ENCODE measurements around the gene KSR2. TPM values are rescaled to one million over a fixed set of nuclear protein-coding genes. Genes with fewer than 3 reads are reported as not detected.

The KSR2 gene
- total RNA-seq, 1 donor from 2014 or later: 0.69 TPM

DNA sequence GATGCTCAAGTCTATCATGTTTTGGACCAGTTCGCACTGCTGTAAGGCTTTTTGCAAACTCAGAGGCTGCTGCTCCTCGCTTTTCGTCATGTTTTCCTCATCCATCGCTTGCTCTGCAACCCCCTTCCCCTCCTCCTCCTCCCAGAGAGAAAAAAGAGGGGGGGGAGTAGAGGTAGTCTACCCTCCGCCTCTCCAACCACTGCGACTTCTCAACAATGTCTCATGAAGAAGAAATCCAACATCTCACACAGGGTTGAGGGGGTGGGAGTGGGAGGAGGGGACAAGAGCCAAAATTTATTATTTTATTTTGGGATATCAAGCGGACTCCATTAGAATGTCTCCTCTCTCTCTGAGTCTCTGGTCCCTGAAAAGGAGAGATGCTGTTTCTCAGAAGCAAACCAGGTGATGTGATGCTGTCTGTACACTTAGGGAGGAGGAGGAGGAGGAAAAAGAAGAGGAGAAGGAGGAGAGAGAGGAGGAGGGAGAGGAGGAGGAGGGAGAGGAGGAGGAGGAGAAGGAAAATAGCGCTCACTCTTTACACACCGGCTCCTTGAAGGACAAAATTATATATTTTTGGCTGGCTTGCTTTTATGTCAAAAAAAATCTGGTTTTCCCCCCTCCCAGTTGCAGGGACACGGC lies 520 bp downstream of the KSR2 start:
- Mint-ChIP-seq H3K4me3 (peak overlapping the region; percentile 73), H3K9me3 (peaks cover 16% of the 10 kb centered on the region), H3K27me3 (ENCODE audit: low read depth) (peaks cover 79% of the 10 kb centered on the region), H3K4me1 (peaks cover 8% of the 10 kb centered on the region), H3K27ac (peak overlapping the region; percentile 82), H3K36me3 (peaks cover 3% of the 10 kb centered on the region)
- DNase-seq (ENCODE audit: low spot score in 2 of 2, unreplicated experiment in 2 of 2): no peak
- TF ChIP-seq, protein P1, sequence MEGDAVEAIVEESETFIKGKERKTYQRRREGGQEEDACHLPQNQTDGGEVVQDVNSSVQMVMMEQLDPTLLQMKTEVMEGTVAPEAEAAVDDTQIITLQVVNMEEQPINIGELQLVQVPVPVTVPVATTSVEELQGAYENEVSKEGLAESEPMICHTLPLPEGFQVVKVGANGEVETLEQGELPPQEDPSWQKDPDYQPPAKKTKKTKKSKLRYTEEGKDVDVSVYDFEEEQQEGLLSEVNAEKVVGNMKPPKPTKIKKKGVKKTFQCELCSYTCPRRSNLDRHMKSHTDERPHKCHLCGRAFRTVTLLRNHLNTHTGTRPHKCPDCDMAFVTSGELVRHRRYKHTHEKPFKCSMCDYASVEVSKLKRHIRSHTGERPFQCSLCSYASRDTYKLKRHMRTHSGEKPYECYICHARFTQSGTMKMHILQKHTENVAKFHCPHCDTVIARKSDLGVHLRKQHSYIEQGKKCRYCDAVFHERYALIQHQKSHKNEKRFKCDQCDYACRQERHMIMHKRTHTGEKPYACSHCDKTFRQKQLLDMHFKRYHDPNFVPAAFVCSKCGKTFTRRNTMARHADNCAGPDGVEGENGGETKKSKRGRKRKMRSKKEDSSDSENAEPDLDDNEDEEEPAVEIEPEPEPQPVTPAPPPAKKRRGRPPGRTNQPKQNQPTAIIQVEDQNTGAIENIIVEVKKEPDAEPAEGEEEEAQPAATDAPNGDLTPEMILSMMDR (IDR thresholded peaks at IDR 0.05; ENCODE audit: unreplicated experiment): no peak

DNA sequence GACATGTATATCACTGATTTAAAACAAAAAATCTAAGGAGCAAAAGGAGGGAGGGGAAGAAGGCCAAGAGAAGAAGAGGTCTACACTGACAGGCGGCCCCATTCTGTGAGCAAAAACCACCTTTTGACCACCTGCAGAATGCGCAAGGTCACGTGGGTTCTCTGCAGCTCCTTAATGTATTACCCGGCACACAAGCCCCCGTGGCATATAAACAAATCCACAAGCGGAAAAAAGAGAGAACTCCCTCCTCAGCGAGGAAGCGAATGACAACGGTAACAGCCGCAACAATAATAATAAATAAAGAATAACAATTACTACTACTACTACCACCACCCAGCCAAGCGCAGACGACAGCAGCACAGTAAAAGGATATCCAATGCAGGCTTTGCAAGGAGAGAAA lies 1.3 kb downstream of the KSR2 start:
- Mint-ChIP-seq H3K27ac (no peak overlapping the region), H3K4me1 (peaks cover 8% of the 10 kb centered on the region), H3K36me3 (peaks cover 3% of the 10 kb centered on the region), H3K9me3 (peaks cover 16% of the 10 kb centered on the region), H3K27me3 (ENCODE audit: low read depth) (peaks cover 82% of the 10 kb centered on the region), H3K4me3 (no peak overlapping the region)
- TF ChIP-seq, protein P1 (IDR thresholded peaks at IDR 0.05; ENCODE audit: unreplicated experiment): no peak
- DNase-seq (ENCODE audit: low spot score in 2 of 2, unreplicated experiment in 2 of 2): no peak

DNA sequence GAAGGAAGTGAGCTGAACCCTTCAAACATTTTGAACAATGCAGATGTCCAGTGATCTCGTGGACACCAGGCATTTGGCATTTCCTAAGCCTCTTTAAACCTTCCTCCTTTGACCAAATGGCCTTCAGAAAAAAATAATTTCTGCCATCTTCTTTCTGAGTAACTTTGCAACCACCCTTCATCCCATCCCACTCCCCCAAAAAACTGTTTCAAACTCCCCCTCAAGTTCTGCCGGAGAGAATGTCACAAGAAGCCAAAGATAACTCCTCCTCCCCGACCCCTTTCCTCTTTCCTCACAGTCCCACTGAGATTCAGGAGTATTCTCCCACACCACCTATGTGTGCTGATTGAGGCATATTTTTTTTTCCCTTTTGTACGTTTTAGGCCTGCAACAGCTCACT lies 1.7 kb downstream of the KSR2 start:
- Mint-ChIP-seq H3K27ac (no peak overlapping the region), H3K36me3 (peaks cover 3% of the 10 kb centered on the region), H3K9me3 (peaks cover 14% of the 10 kb centered on the region), H3K27me3 (ENCODE audit: low read depth) (peaks cover 82% of the 10 kb centered on the region), H3K4me1 (peaks cover 8% of the 10 kb centered on the region), H3K4me3 (no peak overlapping the region)
- DNase-seq (ENCODE audit: low spot score in 2 of 2, unreplicated experiment in 2 of 2): no peak
- TF ChIP-seq, protein P1 (IDR thresholded peaks at IDR 0.05; ENCODE audit: unreplicated experiment): no peak

DNA sequence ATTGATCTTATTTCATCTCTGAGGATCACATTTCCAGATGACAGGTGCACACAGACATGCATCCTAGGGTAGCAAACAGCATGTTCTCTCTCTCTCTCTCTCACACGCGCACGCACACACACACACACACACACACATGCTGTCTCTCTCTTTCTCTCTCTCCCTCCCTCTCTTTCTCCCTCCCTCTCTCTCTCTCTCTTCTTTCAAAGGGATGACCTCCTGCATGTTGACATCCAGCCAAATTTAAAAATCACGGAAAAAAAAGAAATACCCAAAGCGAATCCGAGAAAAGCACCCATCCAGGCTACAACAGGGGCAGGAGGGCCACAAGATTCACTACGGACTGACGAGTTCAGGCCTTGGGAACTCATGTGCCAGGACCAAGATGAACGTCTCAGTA lies 2.3 kb downstream of the KSR2 start:
- H3K27ac Mint-ChIP-seq: no peak overlapping the region
- peaks cover 8% of the 10 kb centered on the region for H3K4me1 Mint-ChIP-seq
- no peak overlapping the region for H3K4me3 Mint-ChIP-seq
- peaks cover 9% of the 10 kb centered on the region for H3K9me3 Mint-ChIP-seq
- peaks cover 80% of the 10 kb centered on the region for H3K27me3 Mint-ChIP-seq (ENCODE audit: low read depth)
- H3K36me3 Mint-ChIP-seq: peaks cover 3% of the 10 kb centered on the region
- DNase-seq (ENCODE audit: low spot score in 2 of 2, unreplicated experiment in 2 of 2): no peak
- TF ChIP-seq, protein P1 (IDR thresholded peaks at IDR 0.05; ENCODE audit: unreplicated experiment): no peak

DNA sequence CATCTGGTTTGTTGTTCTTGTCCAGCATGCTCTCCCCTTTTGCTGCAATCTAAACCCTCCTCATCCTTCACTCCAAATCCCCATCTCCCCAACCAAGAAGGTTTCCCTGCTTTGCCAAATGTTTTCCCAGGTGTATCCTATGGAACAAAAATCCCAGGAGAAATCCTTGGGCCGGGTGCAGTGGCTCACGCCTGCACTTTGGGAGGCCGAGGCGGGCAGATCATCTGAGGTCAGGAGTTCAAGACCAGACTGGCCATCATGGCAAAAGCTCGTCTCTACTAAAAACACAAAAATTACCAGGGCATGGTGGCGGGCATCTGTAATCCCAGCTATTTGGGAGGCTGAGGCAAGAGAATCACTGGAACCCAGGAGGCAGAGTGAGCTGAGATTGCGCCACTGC lies 5.0 kb downstream of the KSR2 start:
- peaks cover 5% of the 10 kb centered on the region for H3K9me3 Mint-ChIP-seq
- TF ChIP-seq, protein P1 (IDR thresholded peaks at IDR 0.05; ENCODE audit: unreplicated experiment): no peak
- no peak overlapping the region for H3K27ac Mint-ChIP-seq
- no peaks in the 10 kb centered on the region for H3K36me3 Mint-ChIP-seq
- peaks cover 81% of the 10 kb centered on the region for H3K27me3 Mint-ChIP-seq (ENCODE audit: low read depth)
- DNase-seq (ENCODE audit: low spot score in 2 of 2, unreplicated experiment in 2 of 2): no peak
- H3K4me3 Mint-ChIP-seq: no peak overlapping the region
- H3K4me1 Mint-ChIP-seq: peaks cover 3% of the 10 kb centered on the region
